ENCODE measurements around the gene PRAC2.
A peak's percentile ranks its signal among the peaks of the same experiment; 100 is the strongest.

Gene PRAC2

DNA sequence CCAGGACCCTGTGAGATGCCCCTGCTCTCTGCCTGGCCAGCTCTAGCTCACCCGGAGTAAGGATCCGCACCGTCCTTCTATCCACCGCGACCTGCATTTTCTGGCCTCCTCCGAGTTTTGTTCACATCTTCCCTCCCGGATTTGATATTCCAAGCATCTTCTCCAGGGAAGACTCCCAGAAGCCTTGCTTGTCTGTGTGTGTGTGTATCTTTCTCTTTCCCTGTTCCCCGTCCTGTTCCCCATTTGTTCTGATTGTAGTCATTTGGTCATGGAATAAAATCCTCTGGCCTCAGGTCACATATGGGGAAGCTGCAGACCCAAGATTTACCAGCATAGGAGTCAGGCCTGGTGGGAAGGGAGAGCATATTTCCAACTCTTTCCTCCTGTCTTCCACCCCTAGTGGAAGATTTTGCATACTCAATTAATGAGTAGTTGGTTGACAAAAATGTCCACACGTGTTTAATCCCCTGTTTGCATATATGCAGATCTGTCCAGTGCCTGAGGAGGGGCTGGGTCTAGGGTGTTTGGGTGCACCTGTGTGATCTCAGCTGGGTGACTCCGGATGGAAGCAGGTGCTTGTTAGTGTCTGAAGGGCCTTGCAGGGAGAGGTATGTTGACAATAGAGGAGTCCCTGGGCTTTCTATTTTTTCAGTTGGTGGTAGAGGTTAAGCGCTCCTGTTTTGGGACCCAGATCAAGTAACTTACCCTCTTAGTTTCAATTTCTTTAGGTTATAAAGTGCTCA, 2.5 kb upstream of the PRAC2 start:
- DNase-seq = no peak

DNA sequence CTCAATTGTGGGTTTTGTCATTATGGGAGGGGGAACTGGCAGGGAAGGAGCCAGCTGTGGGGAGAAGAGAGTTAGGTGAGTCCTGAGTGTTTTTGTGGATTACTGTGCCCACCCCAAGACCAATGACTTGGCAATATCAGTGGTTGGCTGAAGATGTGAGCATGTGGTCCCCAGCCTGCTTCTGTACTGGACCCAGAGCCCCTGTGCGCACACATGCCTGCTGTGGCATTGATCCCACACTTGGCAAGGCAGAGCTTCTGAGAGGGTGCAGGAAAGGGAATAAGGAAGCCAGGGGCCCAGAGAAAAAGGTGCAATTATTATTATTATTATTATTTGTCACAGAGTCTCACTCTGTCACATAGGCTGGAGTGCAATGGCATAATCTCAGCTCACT, 2.0 kb upstream of the PRAC2 start:
- no peak for DNase-seq

DNA sequence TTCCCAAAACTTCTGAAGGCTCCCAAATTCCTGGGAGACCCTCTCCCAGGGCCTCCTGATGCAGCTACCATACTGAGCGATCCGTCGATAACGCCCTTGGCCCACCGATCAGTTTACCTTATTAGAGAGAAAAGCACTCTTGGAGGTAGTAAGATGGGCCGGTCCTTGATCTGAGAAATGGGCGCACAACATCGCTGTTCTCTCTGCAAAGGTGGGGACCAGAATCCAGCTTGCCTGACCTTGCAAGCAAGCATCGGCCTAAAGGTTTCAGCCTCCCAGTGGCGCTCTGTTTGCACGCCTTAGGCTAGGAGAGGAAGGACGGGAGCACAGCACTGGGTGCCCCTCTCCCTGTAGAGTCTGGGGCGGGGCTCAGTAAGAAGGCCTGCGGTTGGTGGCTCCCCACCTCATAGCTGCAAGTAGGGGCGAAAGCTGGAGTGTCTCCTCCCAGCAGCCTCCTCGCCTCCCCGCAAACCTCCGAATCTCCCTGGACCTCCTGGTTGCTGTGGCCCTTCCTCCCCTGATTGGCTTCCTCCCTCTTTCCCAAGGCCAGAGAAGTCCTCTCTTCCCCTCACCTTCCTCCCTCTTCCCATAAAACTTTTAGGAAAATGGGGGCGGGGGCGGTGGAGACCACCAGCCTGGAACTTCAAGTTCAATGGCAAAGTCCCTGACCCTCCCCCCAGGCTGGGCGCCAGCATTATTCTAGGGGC, 631 bp upstream of the PRAC2 start, which contains the start of gene PRAC1:
Gene PRAC1, minus strand, starts transcription at position 318 of the 707 bp plus-strand sequence. Its CDS starts 126 bp downstream, at position 192.
- no peak for DNase-seq

DNA sequence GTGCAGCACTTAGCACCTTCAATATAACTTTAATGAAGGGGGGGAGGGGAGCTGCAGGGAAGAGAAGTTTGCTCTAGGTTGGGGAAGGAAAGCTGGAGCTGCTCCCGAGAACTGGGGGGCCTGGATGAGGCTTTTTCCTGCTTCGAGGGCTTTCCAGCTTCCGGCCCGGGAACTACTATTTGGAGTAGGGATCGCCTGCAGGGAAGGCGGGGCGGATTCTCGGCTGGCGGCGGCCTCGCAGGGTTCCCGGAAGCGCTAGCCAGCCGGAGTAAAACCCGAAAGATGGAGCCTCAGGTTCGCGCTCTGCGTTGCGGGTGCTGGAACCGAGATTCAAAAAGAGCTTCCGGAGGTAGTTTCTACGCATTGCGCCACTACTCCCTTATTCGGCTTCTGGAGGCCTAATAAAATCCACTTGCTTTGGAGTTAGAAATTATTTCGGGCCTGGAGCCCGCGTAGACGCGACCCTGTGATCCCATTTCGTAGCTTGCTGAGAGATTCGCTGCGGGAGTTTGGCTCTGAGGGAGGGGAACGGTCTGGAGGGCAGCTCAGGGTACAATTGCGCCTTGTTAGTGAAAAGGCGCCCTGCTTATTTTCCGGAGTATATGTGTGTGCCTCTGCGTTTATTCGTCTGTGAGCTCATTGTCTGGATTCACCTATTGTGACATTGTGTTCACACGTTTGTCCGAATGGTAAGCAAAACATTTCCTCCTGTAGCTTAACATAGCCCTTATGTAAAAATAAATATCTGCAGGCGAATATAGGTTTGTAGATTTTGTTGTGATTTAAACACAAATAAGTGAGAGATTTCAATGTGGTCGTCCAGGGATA, 652 bp downstream of the PRAC2 start:
- DNase-seq = no peak

DNA sequence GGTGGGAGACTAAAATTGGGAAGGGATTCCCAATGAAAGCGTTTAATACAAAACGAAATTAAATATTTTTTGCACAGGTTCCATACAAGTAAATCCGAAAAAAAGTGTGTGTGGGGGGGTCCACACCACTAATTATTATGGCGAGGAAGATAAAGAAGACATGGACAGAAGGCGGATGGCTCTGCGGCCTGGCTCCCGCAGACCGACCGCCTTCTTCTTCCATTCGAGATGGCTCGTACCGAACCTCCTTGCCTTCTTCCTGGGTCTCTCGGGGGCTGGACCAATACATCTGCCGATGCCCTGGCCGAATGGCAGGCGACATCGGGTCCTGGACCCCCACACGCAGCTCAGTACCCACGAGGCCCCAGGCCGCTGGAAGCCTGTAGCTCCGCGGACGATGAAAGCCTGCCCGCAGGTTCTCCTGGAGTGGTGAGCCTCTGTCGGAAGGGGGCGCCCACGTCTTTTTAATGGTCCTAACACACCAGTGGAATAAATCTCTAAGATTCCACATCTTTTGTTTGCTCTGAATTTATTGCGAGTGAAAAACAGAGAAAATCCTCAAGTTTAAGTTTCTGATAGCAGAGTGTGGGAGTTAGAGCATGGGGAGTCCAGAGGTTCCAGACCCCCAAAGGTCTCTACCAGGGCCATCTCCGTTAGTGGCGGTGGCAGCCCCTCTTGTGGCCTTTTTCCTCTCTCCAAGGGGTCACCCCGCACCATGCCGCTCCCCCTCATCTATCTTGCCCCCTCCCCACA, 1.4 kb downstream of the PRAC2 start:
- DNase-seq = peak; percentile 78

DNA sequence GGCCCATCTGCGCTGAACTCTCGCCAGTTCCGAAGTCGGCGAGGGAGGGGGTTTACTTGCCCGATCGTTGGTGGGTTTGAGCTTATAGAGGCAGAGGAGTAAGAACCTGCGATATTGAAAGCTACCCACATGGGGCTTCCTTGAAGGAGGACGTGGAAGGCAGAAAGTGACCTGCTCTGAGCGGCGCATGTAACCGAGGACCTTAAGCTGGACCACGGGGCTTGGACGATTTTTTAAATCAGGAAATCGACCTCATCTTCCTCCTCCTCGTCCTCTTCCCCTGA, 2.0 kb downstream of the PRAC2 start:
- no peak for DNase-seq

DNA sequence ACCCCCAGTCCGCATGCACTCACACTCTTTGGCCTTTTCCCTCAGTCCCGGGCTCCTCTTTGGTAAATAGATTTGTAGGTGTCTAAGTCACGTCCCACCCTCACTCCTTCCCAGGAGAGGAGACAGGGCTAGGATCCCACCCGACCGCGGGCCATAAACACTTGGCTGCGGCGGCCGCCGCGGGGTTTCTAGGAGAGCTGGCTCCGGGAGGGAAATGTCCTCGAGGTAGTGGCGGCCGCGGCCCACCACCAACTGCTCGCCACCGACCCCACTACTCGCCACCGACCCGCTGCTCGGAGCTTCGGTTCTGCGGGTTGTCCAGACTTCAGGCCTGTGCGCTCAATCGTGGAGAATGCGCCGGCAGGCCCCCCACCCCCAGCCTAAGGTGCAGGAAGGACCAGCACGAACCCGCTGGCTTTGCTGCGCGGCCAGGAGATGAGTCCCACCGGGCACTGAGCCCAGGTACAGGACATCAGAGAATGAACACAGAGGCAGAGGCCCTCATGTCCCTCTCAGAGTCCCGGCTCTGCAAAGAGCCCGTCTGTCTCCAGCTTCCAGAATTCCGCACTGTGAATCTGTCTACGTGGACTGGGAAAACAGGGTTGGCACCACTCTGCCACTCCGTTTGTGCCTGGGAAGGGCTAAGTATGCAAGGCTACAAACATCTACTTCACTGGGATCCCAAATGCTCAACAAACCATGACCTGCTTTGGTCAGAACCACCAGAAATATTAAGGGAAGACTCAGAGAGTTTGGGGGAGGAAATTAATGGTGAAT, 2.5 kb downstream of the PRAC2 start:
- DNase-seq = no peak

DNA sequence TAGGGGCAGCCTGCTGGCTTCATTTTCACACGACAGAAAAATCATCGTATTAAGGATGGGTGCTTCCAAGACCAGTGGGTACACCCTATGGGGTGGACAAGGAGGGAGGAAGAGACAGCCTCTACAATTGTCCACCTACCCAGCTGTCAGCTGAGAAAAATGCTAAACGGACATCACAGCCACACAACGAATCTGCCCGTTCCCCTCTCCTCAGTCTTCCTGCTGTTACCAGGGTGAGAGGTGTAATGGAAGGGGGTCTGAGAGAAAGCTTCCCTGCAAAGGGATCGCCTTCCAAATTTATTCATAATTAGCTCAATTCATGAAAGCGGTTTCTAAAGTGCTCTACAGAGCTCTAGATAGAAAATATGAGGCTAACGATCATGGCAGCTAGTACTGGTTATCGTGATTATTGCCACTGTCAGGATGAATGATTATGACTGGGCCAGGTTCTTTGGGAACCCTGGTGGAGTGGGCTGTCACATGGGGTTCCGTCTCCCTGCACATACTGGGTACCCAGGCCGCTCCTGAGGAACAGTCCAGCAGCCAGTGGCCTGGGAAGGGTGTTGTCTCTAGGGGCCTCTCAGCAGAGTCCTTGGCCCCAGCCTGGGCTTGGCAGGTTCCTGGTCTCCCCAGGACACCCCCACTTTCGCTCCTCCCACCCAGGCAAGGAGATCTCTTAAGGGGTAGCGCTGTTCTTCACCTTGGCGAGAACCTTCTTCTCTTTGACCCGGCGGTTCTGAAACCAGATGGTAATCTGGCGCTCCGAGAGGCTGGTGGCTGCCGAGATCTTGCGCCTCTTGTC, 3.3 kb downstream of the PRAC2 start:
- no peak for DNase-seq

DNA sequence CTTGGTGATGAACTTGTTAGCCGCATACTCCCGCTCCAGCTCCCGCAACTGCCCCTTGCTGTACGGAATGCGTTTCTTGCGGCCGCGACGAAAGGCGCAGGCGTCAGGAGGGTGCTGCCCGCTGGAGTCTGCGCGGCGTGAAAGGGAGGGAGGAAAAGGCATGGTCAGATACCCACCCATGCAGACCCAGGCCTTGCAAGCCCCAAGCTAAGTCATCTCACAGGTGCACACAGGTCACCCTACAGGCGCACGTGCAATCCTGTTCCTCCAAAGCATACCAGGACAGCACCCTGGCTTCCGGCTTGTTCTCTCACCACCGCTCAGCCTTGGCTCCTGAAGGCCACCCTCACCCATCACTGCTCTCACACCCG, 3.9 kb downstream of the PRAC2 start:
- DNase-seq = no peak

DNA sequence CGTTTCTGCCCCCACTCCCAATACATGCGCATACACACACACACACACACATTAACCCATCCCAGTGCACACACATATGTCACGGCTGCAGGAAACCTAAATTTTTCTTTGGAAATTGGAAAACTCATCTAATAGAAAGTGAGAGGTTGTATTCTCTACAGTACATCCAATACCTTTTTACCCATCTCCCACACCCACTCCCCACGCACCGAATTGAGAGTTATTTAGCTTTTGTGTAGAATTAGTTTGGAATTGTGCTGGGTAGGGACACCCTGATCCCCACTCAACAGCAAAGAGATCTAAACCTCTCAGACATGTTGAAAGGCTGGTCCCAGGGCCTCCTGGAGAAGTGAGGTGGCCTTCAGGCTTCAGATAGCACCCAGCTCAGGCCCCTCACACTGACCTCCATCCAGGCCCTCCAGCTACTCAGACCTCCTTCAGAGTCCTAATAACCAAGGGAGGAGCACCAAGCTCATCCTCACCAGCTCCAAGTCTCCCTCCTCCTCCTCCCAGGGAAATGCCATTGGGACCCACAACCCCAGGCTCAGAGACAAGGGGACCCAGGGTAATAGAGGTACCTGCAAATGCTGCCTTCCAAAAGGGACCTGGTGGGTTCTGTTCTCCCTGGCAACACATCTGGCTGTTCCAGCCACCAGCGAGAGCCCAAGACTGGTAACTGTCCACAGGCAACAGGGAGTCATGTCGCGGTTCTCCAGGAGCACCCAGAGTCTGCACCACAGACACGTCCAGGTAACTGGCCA, 4.6 kb downstream of the PRAC2 start:
- no peak for DNase-seq

DNA sequence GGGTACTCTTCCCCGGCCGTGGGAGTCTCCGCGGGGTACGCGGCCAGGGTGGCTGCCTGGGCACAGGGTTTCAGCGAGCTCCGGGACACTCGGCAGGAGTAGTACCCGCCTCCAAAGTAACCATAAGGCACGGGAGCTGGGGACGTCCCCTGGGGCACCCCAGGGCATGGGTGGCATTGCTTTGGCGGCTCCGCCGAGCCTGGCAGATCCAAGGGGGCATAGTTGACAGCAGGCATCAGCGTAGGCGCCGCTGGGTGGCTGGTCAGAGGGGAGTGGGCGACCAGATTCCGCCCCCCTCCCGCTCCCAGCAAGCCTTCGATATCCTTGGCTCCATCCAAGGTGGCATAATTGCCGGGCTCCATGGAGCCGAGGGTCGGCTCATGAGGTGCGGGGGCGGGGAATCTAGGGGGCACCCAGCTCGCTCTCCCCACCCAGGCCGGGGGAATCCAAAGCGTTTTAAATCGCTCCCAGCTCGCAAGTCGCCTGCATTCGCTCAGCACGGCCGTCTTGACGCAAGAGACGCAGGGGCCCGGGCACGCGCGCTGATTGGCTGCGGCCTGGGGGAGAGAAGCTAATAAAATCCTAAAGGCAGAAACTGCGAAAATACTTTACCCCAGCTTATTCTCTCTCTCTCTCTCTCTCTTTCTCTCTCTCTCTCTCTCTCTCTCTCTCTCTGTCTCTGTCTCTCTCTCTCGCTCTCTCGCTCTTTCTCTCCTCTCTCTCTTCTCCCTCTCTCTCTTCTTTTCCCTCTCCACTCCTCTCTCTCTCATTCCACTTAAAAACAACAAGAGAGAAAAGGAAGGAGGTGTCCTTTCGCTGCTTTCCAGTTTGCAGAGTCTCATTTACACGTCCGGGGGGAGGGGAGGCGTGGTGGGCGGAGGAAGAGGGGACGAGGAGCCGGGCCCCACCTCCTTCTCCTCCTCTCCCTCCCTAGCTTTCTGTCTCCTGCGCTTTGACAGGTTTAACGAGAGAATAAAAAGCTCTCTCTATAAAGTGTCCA, 5.5 kb downstream of the PRAC2 start, which contains the start of gene HOXB13:
Gene HOXB13, minus strand, starts transcription at position 519 of the 1,000 bp plus-strand sequence. Its CDS starts 157 bp downstream, at position 362.
- peak; percentile 46 for DNase-seq

DNA sequence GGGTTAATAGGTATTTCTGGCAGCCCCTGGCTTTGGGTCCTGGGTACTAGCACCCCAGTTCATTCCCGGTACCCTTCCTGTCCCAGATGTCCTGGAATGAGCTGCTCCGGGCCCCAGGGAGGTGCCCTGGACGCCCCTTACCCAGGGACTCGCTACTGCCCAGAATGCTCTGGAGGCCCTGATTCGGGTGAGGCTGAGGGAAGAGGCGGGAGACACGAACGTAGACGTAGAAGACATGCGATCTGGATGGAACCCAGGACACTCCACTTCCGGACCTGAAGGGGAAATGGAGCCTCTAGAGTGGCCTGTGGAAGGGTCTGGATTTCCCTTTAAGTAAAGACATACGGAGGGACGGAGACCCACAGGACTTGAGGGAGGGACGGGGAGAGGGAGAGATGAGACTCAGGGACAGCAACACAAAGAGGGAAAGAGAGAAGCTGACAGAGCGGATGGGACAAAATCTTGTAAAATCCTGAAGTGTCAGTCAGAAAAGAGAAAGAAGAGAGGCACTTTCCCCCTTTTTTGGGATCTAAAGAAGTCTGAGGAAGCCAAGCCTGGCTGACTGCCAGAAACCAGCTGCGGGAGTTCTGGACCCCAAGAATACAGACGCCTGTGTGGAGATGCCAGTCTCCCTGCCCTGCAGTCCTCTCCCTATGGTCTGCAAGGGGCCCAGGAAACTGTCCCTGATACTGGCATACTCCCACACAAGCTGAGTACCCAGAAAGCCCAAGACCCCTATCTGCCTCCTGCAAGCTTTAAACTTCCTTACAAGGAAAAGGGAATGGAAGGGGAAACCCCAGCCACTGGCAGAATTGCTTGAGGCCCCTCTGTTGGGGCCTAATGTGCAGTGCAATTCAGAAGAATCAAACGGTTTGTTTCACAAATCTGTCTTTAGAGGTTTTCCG, 6.6 kb downstream of the PRAC2 start:
- no peak for DNase-seq

DNA sequence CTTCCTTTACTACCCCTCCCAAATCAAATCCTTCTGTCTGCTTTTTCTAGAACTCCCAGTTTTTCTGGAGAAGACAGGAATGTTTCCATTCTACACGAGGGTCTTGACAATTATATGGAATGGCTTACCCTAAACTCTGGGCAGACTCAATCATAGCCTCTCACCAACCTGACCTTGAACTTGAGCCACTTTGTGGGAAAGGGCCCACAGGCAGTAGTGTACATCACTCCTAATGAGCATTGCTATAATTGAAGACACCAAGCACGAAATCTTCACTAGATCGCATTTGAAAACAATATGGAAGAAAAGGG, 7.2 kb downstream of the PRAC2 start:
- no peak for DNase-seq

DNA sequence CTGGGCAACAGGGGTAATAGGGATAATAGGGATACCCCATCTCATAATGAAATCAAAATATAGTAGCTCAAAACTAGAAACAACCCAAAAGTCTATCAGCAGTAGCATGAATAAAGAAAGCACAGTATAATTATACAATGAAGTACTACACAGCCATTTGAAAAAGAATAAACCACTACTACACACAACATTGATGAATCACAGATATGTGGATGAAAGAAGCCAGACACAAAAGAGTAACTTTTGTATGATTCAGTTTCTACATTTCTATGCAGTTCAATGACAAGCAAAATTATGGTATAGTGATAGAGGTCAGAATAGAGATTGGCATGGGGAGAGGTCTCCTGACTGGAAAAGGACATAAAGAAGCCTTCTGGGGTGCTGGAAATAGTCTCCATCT, 8.4 kb downstream of the PRAC2 start:
- DNase-seq = no peak

DNA sequence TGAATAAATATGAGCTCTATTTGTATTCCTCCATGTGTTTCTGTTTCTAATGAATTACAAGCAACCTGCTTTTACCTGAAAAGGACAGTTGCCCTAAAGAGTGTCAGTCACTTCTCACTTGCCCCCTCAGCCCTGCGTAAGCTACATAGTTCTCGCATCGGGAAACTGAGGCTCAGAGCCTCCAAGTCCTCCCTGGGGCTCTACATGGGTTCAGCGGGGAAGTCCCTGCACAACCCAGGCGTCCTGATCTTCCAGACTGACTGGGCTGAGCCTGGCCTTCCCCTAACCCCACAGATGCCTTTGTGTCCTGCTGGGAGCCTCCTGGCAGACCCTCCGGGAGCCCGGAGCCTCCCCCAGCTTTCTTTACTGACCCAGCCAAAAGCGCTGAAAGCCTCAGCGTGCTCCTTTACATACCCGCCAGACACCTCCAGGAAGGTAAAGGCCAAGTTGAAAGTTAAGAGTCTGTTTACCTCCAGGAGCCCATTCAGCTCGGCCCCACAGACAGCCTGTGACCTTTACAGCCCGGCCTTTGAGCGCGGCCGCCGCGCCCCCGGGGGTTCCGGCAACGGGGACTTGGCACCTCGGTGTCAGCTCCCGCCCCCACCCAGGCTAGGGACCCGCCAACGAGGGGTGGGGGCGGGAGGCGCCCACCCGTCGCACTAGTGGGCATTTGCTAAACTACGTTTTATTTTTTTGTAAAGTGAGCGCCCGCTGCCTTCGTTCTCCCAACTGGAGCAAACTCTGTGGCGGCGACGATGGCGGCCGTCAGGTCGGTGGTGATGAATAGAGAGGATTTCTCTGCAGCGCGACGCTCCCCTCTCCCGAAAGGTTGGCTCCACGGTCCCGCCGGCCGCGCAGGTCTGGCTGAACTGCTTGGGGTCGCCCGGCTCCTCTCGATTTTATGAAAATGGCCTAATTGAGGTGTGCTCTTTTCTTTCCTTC, 10.0 kb downstream of the PRAC2 start:
- no peak for DNase-seq

DNA sequence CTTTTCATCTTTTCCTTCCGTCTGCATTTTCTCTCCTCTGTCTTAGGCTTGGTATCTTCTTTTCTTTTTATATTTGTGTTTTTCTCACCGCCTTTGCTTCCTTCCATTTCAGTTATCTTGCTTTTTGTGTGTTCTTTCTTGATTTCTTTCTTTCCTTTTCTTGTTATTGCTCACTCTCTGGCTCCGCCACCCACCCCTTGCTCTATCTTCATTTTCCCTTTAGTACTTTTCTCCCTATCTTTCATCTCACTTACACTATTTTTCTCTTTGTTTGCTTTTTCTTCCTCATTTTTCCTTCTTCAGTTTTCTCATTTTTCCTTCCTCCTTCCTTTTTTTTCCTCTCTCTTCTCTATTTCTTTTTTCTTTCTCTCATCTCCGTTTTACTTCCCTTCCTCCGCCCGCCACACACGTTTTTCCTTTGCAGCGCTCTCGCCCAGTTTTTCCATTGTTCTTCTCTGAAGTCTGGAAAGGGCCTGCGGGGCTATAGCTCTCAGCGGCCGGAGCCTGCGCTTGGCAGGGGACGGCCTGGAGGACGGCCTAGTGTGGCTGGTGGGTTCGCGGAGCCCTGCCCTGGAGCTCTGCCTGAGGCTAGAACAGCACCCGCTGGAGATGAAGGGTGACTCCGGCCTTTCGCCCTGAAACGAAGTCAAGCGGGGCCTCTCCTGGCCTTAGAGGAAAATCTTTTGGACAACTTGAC, 10.8 kb downstream of the PRAC2 start:
- DNase-seq = no peak
